ENCODE data around the gene ARID3C. TPM values are rescaled to one million over a fixed set of nuclear protein-coding genes. Genes with fewer than 3 reads are reported as not detected.

The ARID3C gene
- total and polyA plus RNA-seq, 2 donors (not counting 3 experiments of a cell fraction or from before 2014, with no cell fraction given), result not detected

DNA sequence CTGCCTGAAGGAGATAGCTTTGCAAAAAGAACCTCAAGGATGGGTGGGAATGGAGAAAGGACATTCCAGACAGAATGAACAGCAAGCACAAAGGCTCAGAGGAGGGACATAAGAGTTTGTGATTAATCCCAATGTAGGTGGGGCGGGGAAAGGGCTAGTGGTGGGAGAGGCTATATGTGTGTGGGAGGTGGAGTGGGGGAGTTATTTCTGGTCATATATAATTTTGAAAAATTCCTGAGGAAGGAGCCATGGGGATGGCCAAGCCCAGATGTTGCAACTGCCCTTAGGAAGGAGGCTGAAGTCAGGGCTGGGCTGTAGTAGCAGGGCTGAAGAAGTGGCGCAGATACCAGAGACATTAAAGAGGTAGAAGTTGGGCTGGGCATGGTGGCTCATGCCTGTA lies 47.0 kb upstream of the ARID3C start:
- no peak overlapping the region for H3K4me3 ChIP-seq (replicated peaks in 1 of 3; ENCODE audit: insufficient read depth in 1 of 3, low read depth in 1 of 3, low read length in 3 of 3)
- TF ChIP-seq POLR2A (IDR thresholded peaks at IDR 0.05; ENCODE audit: low read depth, low read length) (no peak), POLR2AphosphoS5 (IDR thresholded peaks at IDR 0.05; ENCODE audit: insufficient read depth, low read depth, low read length) (no peak), MAX (IDR thresholded peaks at IDR 0.05; ENCODE audit: insufficient read depth, insufficient read length) (no peak), MYC (IDR thresholded peaks at IDR 0.05; ENCODE audit: low read depth, low read length) (no peak), FOS (IDR thresholded peaks at IDR 0.05; ENCODE audit: borderline replicate concordance, insufficient read depth, low read length) (no peak), CTCF (IDR thresholded peaks at IDR 0.05; ENCODE audit: extremely low read depth in 1 of 2, insufficient read depth in 1 of 2, low read depth in 1 of 2, low read length in 2 of 2) (no peak), EZH2 (IDR thresholded peaks at IDR 0.05; ENCODE audit: borderline replicate concordance, low read depth, low read length, severe bottlenecking) (no peak), JUN (IDR thresholded peaks at IDR 0.05; ENCODE audit: borderline replicate concordance, insufficient read depth, insufficient read length, low read depth) (no peak), GATA2 (IDR thresholded peaks at IDR 0.05; ENCODE audit: insufficient read depth, insufficient read length, low read depth, low read length) (no peak)

More for the DNA sequence above, 47.0 kb upstream of the ARID3C start:
- FAIRE-seq (no peak), DNase-seq (ENCODE audit: low read depth, low spot score) (no peak)
- no peaks in the 10 kb centered on the region for H3K36me3 ChIP-seq (ENCODE audit: control insufficient read depth in 2 of 2, extremely low read depth in 1 of 2, insufficient read depth in 2 of 2, low read length in 2 of 2)
- dilution Hi-C loops (cut with MboI; ENCODE audit: extremely low pct_ligation_motif_present, low sequenced_read_pairs) (no loop called here), intact Hi-C loops (cut with micrococcal nuclease) (loop anchor here (1.0 to 10.0 kb wide), 3 partner anchors 11 to 309 kb away; partner anchors contain the start of gene DNAJB5)
- ChIA-PET CTCF (interaction anchor here (1.1 to 6.2 kb wide), 5 partner anchors 10 to 309 kb away, joined by 3 to 92 read pairs (median 4); no protein-coding TSS in a partner anchor), POLR2A (no interaction called here)
- BruUV-seq (replicated peaks), result no TSS peak
- no peak overlapping the region for H3K27ac ChIP-seq (ENCODE audit: insufficient read depth, low read depth, low read length)
- H2AFZ ChIP-seq (ENCODE audit: low read depth, low read length), result no peak overlapping the region
- no peaks in the 10 kb centered on the region for H3K4me1 ChIP-seq (ENCODE audit: control insufficient read depth, extremely low read depth, insufficient read depth, low read length)
- H3K79me2 ChIP-seq (ENCODE audit: control insufficient read depth, insufficient read depth, low read length), result no peaks in the 10 kb centered on the region
- H3K4me2 ChIP-seq (ENCODE audit: insufficient read depth, low read length), result no peak overlapping the region
- H4K20me1 ChIP-seq (replicated peaks; ENCODE audit: control insufficient read depth, extremely low read depth, insufficient read depth, low read length), result no peaks in the 10 kb centered on the region
- H3K9ac ChIP-seq (replicated peaks; ENCODE audit: extremely low read depth, insufficient read depth, low read length), result no peak overlapping the region
- H3K9me1 ChIP-seq (replicated peaks; ENCODE audit: control insufficient read depth, extremely low read depth, insufficient read depth, low read length), result no peaks in the 10 kb centered on the region
- H3K27me3 ChIP-seq (ENCODE audit: control insufficient read depth in 2 of 2, insufficient read depth in 2 of 2, low read length in 2 of 2), result no peaks in the 10 kb centered on the region
- H3K9me3 ChIP-seq (replicated peaks; ENCODE audit: control insufficient read depth, insufficient read depth, low read length), result no peaks in the 10 kb centered on the region

All from endothelial cell of umbilical vein (primary cell).